ENCODE data around the gene LELP1. TPM values are rescaled to one million over a fixed set of nuclear protein-coding genes. Genes with fewer than 3 reads are reported as not detected.

LELP1 gene
- total and polyA plus RNA-seq, 9 of the 15 experiments (the other 6 are each of a cell fraction or from before 2014, with no cell fraction given), result not detected

DNA sequence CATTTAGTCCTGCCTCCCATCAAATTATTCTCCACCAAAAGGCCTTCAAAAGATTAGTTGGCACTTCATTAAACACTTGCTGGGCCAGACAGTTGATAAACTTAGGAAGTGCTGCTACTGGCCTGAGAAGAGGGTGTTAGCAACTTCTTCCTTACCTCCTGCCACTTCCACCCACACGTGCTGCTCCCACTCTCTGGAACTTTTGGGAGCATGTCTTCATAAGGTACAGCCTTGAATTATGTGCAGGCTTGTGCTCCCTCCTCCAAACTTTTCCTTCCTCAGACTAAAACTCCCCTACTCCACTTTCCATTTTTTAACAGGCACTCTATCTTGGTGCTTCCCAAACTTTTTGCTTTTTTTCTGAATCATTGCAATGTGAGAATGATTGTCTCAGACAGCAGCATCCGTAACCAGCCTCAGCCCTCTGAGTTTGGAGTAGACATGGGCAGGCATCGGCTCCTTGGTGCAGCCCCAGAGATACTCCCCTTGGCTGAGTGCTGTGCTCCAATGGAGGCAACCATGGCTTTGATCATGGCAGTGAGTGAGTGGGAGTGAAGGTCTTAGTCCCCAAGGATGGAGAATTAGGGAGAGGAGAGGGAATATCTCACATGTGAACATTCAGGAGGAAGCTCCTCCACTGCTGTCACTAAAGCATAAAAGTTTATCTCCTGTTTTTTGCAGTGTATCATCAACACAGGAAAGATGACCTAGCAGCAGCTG is 8.7 kb upstream of the LELP1 start:
- Histone ChIP-seq H3K27me3 (ENCODE audit: control insufficient read depth in 2 of 2, insufficient read depth in 2 of 2, low read length in 2 of 2) (peaks cover 0 to 8% of the 10 kb centered on the region in 2 experiments; a peak in 2 of 5 replicates), H3K9me1 (ENCODE audit: control insufficient read depth, insufficient read depth, low read length) (no peaks in the 10 kb centered on the region), H3K27ac (ENCODE audit: extremely low read depth, low read depth, low read length) (no peak overlapping the region), H3K4me2 (ENCODE audit: insufficient read depth, low read length) (no peak overlapping the region), H3K4me3 (no peak overlapping the region), H3K9me3 (replicated peaks; ENCODE audit: control insufficient read depth, insufficient read depth, low read depth, low read length) (no peaks in the 10 kb centered on the region), H3K36me3 (ENCODE audit: control insufficient read depth, insufficient read depth, low read length) (no peaks in the 10 kb centered on the region), H3K4me1 (replicated peaks in 1 of 2; ENCODE audit: control insufficient read depth in 2 of 2, insufficient read depth in 2 of 2, low read length in 2 of 2) (no peaks in the 10 kb centered on the region), H2AFZ (ENCODE audit: low read depth, low read length) (no peak overlapping the region), H4K20me1 (replicated peaks; ENCODE audit: control insufficient read depth, insufficient read depth, low read length) (no peaks in the 10 kb centered on the region), H3K9ac (ENCODE audit: insufficient read depth in 1 of 2, low read depth in 2 of 2, low read length in 2 of 2) (no peak overlapping the region), H3K79me2 (ENCODE audit: control insufficient read depth, insufficient read depth, low read length) (no peaks in the 10 kb centered on the region)
- ATAC-seq, result no peak
- DNase-seq (ENCODE audit: extremely low read depth in 1 of 4, low spot score in 3 of 4), result no peak
- TF ChIP-seq CCAR2 (IDR thresholded peaks at IDR 0.05; ENCODE audit: low read depth, low read length) (no peak), EGR1 (conservative IDR thresholded peaks at IDR 0.05) (no peak), TCFL5 (CRISPR knock-in tag; conservative IDR thresholded peaks at IDR 0.05) (no peak), ZNF217 (CRISPR knock-in tag; IDR thresholded peaks at IDR 0.05) (no peak), PHF20 (IDR thresholded peaks at IDR 0.05; ENCODE audit: partially characterized antibody) (no peak), HSF4 (CRISPR knock-in tag; IDR thresholded peaks at IDR 0.05; ENCODE audit: borderline replicate concordance) (no peak)
- TF ChIP-seq, protein P1, sequence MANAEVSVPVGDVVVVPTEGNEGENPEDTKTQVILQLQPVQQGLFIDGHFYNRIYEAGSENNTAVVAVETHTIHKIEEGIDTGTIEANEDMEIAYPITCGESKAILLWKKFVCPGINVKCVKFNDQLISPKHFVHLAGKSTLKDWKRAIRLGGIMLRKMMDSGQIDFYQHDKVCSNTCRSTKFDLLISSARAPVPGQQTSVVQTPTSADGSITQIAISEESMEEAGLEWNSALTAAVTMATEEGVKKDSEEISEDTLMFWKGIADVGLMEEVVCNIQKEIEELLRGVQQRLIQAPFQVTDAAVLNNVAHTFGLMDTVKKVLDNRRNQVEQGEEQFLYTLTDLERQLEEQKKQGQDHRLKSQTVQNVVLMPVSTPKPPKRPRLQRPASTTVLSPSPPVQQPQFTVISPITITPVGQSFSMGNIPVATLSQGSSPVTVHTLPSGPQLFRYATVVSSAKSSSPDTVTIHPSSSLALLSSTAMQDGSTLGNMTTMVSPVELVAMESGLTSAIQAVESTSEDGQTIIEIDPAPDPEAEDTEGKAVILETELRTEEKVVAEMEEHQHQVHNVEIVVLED (CRISPR knock-in tag; IDR thresholded peaks at IDR 0.05), result no peak
- FAIRE-seq, result no peak
- WGBS (ENCODE audit: insufficient coverage, low coverage, missing lambda C conversion rate), result 0% methylated on average over 3 of the region's 3 CpGs
- BruUV-seq (replicated peaks), result no TSS peak
- intact Hi-C loops (cut with micrococcal nuclease) (loop anchor here (5.0 to 10.0 kb wide), 3 partner anchors 232 to 540 kb away; no protein-coding TSS in a partner anchor), in situ Hi-C loops (cut with MboI) (loop anchor here (10.0 to 25.0 kb wide), 2 partner anchors 232 to 320 kb away; partner anchors contain the start of genes SMCP and SPRR4)
- ChIA-PET CTCF (ENCODE audit: low intra/inter-chr PET ratio) (no interaction called here), POLR2A (no interaction called here)
